C4-2B (cell line): ENCODE data around the gene ITFG2.

Source experiments
- ZFX ChIP-seq: fragments of 450-650 bp; IDR thresholded peaks from 2 replicates; pipeline ENCODE4 v1.6.1; 2017
- TF ChIP-seq, protein P1 (sequence below): fragments of 450-650 bp; conservative IDR thresholded peaks from 2 replicates; pipeline ENCODE4 v1.5.1; 2017; ENCODE audit warnings: mild to moderate bottlenecking

DNA sequence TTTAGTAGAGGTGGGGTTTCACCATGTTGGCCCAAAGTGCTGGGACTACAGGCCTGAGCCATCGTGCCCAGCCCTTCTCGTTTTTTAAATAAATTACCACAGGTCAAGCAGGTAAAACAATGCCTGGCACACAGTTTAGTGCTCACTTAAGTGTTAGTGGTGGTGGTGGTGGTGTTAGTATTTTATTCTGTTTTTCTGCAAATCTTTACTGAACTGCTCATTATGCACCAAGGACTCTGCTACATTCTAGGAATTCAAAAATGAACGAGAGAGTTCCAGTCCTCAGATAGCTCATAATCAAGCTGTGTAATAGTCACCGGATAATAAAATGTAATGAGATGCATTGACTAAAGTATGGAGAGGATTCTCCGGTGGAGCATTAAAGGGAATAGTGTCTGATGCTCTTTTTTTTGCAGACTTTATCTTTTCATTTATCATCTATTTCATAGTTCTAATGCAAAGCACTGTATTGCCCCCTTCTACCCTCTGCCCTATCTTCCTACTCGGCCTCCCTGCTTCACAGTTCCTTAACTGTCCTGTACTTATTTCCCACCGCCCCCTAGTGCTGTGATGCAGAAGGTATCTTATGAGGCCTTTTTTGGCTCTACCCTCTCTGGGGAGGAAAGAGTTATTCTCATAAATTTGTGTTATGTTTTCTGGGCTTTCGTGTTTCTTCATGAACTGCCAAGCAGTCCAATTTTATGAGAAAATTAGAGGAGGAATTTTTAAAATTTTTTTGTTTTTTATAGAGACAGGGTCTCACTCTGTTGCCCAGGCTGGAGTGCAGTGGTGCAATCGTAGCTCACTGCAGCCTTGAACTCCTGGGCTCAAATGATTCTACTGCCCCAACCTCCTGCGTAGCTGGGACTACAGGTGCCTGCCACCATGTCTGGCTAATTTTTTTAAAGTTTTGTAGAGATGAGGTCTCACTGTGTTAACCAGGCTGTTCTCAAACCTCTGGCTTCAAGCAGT lies 1.0 kb downstream of the ITFG2 start:
- TF ChIP-seq, protein P1, sequence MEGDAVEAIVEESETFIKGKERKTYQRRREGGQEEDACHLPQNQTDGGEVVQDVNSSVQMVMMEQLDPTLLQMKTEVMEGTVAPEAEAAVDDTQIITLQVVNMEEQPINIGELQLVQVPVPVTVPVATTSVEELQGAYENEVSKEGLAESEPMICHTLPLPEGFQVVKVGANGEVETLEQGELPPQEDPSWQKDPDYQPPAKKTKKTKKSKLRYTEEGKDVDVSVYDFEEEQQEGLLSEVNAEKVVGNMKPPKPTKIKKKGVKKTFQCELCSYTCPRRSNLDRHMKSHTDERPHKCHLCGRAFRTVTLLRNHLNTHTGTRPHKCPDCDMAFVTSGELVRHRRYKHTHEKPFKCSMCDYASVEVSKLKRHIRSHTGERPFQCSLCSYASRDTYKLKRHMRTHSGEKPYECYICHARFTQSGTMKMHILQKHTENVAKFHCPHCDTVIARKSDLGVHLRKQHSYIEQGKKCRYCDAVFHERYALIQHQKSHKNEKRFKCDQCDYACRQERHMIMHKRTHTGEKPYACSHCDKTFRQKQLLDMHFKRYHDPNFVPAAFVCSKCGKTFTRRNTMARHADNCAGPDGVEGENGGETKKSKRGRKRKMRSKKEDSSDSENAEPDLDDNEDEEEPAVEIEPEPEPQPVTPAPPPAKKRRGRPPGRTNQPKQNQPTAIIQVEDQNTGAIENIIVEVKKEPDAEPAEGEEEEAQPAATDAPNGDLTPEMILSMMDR, result peak; percentile 88
- TF ChIP-seq ZFX, result no peak
